CD8-positive, alpha-beta memory T cell (primary cell): ENCODE data around the gene AFAP1L1. TPM values are rescaled to one million over a fixed set of nuclear protein-coding genes. Genes with fewer than 3 reads are reported as not detected.

ENCODE experiments used
- CTCF ChIA-PET: fragments of 350-600 bp; sonication (Branson Sonifier 250); formaldehyde crosslinking; loops from one replicate; lab custom pipeline; 2021; ENCODE audit warnings: antibody characterized with exemption; lab: Charles Lee
- POLR2A ChIA-PET: fragments of 350-600 bp; sonication (Branson Sonifier 250); formaldehyde crosslinking; loops from one replicate; lab custom pipeline; 2021; ENCODE audit warnings: antibody characterized with exemption; lab: Charles Lee
- DNase-seq, 5 donors: peaks; one replicate each; pipeline versions ENCODE4 v3.0.0 to v3.0.0-alpha.2; 2020 to 2022; ENCODE audit warnings: mixed read lengths in 1 of 5
- H3K27ac ChIP-seq: one replicate; pipeline ENCODE4 v1.7.0; 2013; ENCODE audit warnings: low read depth, mild to moderate bottlenecking, low read length, moderate library complexity
- H3K27me3 ChIP-seq: 2 replicates; pipeline ENCODE4 v1.7.0; 2013; ENCODE audit warnings: low read length, mild to moderate bottlenecking; ENCODE audit not compliant: insufficient read depth, poor library complexity, severe bottlenecking
- H3K36me3 ChIP-seq: 2 replicates; pipeline ENCODE4 v1.7.0; 2013; ENCODE audit warnings: mild to moderate bottlenecking, low read length, moderate library complexity; ENCODE audit not compliant: insufficient read depth
- H3K4me1 ChIP-seq: 2 replicates; pipeline ENCODE4 v1.7.0; 2013; ENCODE audit warnings: mild to moderate bottlenecking, low read length, moderate library complexity; ENCODE audit not compliant: insufficient read depth
- H3K4me3 ChIP-seq: 2 replicates; pipeline ENCODE4 v1.7.0; 2013; ENCODE audit warnings: mild to moderate bottlenecking, low read length
- H3K9me3 ChIP-seq: 2 replicates; pipeline ENCODE4 v1.7.0; 2013; ENCODE audit warnings: mild to moderate bottlenecking, low read length
- H3K27ac Mint-ChIP-seq, 8 donors: one replicate each; pipeline ENCODE4 v1.8.0; 2020 to 2021; ENCODE audit warnings: mixed read lengths in 8 of 8, mild to moderate bottlenecking in 6 of 8, inconsistent platforms in 3 of 8, moderate library complexity in 3 of 8
- H3K27me3 Mint-ChIP-seq, 2 donors: one replicate each; pipeline ENCODE4 v1.8.0; 2020 to 2021; ENCODE audit warnings: mixed read lengths in 2 of 2, mild to moderate bottlenecking in 1 of 2, moderate library complexity in 1 of 2
- H3K36me3 Mint-ChIP-seq, 3 donors: one replicate each; pipeline ENCODE4 v1.8.0; 2020 to 2021; ENCODE audit warnings: mixed read lengths in 3 of 3, inconsistent platforms in 1 of 3, mild to moderate bottlenecking in 1 of 3
- H3K4me1 Mint-ChIP-seq, 3 donors: one replicate each; pipeline ENCODE4 v1.8.0; 2020 to 2021; ENCODE audit warnings: mixed read lengths in 3 of 3, inconsistent platforms in 1 of 3, mild to moderate bottlenecking in 1 of 3
- H3K4me3 Mint-ChIP-seq, 7 donors: one replicate each; pipeline ENCODE4 v1.8.0; 2020 to 2021; ENCODE audit warnings: mixed read lengths in 7 of 7, mild to moderate bottlenecking in 6 of 7, moderate library complexity in 4 of 7, inconsistent platforms in 2 of 7
- H3K9me3 Mint-ChIP-seq, 5 donors: one replicate each; pipeline ENCODE4 v1.8.0; 2020 to 2022; ENCODE audit warnings: mixed read lengths in 5 of 5, mild to moderate bottlenecking in 3 of 5, moderate library complexity in 2 of 5, inconsistent platforms in 1 of 5
- polyA plus RNA-seq: library from polyadenylated mRNA; unstranded; fragments of 300-500 nt; fragmentation: Illumina TruSeq; gene quantifications from one replicate; pipeline ENCODE4 v1.2.3, GENCODE V29; 2021
- total RNA-seq, 2 experiments: library from RNA; stranded (reverse); gene quantifications; one replicate each; pipeline ENCODE4 v1.2.3, GENCODE V29; 2021

AFAP1L1 gene
- total and polyA plus RNA-seq, 3 experiments from 2014 or later, result 0.18 TPM; not detected in 2

- no peaks in the 10 kb centered on the region for H3K36me3 ChIP-seq
- Mint-ChIP-seq H3K4me3 (no peak overlapping the region), H3K4me1 (no peaks in the 10 kb centered on the region), H3K27me3 (peaks cover 3 to 10% of the 10 kb centered on the region in 2 donors), H3K9me3 (no peaks in the 10 kb centered on the region), H3K27ac (no peak overlapping the region), H3K36me3 (no peaks in the 10 kb centered on the region)
- no peak overlapping the region for H3K4me3 ChIP-seq
- CTCF ChIA-PET, result interaction anchor here (1.0 to 1.7 kb wide), 3 partner anchors 16 to 37 kb away, joined by 3 to 5 read pairs (median 3); no protein-coding TSS in a partner anchor
- no peak overlapping the region for H3K27ac ChIP-seq
- DNase-seq, result no peak
- POLR2A ChIA-PET, result no interaction called here
- H3K4me1 ChIP-seq, result no peaks in the 10 kb centered on the region
- H3K9me3 ChIP-seq, result no peaks in the 10 kb centered on the region
- H3K27me3 ChIP-seq, result no peaks in the 10 kb centered on the region
These were observed 62.2 kb downstream of the AFAP1L1 start for GRCh38 chr5:149333711-149334443.

GRCh38 chr5:149337736-149338135, 66.1 kb downstream of the AFAP1L1 start:
- POLR2A ChIA-PET, result no interaction called here
- H3K9me3 ChIP-seq, result no peaks in the 10 kb centered on the region
- no peak for DNase-seq
- no peaks in the 10 kb centered on the region for H3K36me3 ChIP-seq
- peaks cover 3 to 14% of the 10 kb centered on the region in 2 donors for H3K27me3 Mint-ChIP-seq
- H3K27ac ChIP-seq, result no peak overlapping the region
- CTCF ChIA-PET, result no interaction called here
- H3K4me1 ChIP-seq, result no peaks in the 10 kb centered on the region
- H3K4me3 Mint-ChIP-seq, result no peak overlapping the region
- no peak overlapping the region for H3K4me3 ChIP-seq
- H3K27me3 ChIP-seq, result no peaks in the 10 kb centered on the region
- H3K9me3 Mint-ChIP-seq, result no peaks in the 10 kb centered on the region
- H3K27ac Mint-ChIP-seq, result no peak overlapping the region
- no peaks in the 10 kb centered on the region for H3K4me1 Mint-ChIP-seq
- H3K36me3 Mint-ChIP-seq, result no peaks in the 10 kb centered on the region

- Mint-ChIP-seq H3K9me3 (no peaks in the 10 kb centered on the region), H3K4me3 (no peak overlapping the region), H3K27ac (no peak overlapping the region), H3K27me3 (peaks cover 3 to 14% of the 10 kb centered on the region in 2 donors), H3K36me3 (no peaks in the 10 kb centered on the region), H3K4me1 (peaks cover 0 to under 1% (median 0%) of the 10 kb centered on the region in 3 donors)
- H3K4me1 ChIP-seq, result no peaks in the 10 kb centered on the region
- ChIA-PET CTCF (interaction anchor here (0.7 kb wide), 1 partner anchor 459 kb away, joined by 3 read pairs; no protein-coding TSS in a partner anchor), POLR2A (no interaction called here)
- no peaks in the 10 kb centered on the region for H3K9me3 ChIP-seq
- no peak for DNase-seq
- no peak overlapping the region for H3K4me3 ChIP-seq
- no peak overlapping the region for H3K27ac ChIP-seq
- no peaks in the 10 kb centered on the region for H3K27me3 ChIP-seq
- H3K36me3 ChIP-seq, result no peaks in the 10 kb centered on the region
These were observed 66.7 kb downstream of the AFAP1L1 start for GRCh38 chr5:149338364-149338763.

GRCh38 chr5:149340920-149341319, 69.3 kb downstream of the AFAP1L1 start:
- Mint-ChIP-seq H3K36me3 (peaks cover 0 to 8% (median 0%) of the 10 kb centered on the region in 3 donors), H3K4me1 (peaks cover 15 to 22% (median 19%) of the 10 kb centered on the region in 3 donors), H3K27ac (no peak overlapping the region), H3K27me3 (peaks cover 0 to 9% of the 10 kb centered on the region in 2 donors), H3K9me3 (no peaks in the 10 kb centered on the region), H3K4me3 (no peak overlapping the region)
- H3K4me3 ChIP-seq, result no peak overlapping the region
- DNase-seq, result no peak
- ChIA-PET POLR2A (no interaction called here), CTCF (interaction anchor here (2.0 kb wide), 1 partner anchor 26 kb away, joined by 7 read pairs; no protein-coding TSS in a partner anchor)
- no peaks in the 10 kb centered on the region for H3K27me3 ChIP-seq
- no peaks in the 10 kb centered on the region for H3K9me3 ChIP-seq
- no peaks in the 10 kb centered on the region for H3K36me3 ChIP-seq
- no peak overlapping the region for H3K27ac ChIP-seq
- peaks cover 12% of the 10 kb centered on the region for H3K4me1 ChIP-seq

GRCh38 chr5:149341876-149342275, 70.2 kb downstream of the AFAP1L1 start:
- Mint-ChIP-seq H3K4me1 (peaks cover 22 to 30% (median 27%) of the 10 kb centered on the region in 3 donors), H3K4me3 (no peak overlapping the region)
- POLR2A ChIA-PET, result no interaction called here

GRCh38 chr5:149344151-149344550, 72.5 kb downstream of the AFAP1L1 start:
- Mint-ChIP-seq H3K4me1 (peaks cover 41 to 53% (median 50%) of the 10 kb centered on the region in 3 donors), H3K27me3 (peaks cover 0 to 4% of the 10 kb centered on the region in 2 donors), H3K36me3 (peaks cover 5 to 28% (median 6%) of the 10 kb centered on the region in 3 donors), H3K4me3 (peak overlapping the region in 5 of 7 donors; percentile 16 to 71 (median 28)), H3K9me3 (no peaks in the 10 kb centered on the region), H3K27ac (peak overlapping the region; percentile 58 to 93 (median 82))
- Histone ChIP-seq H3K9me3 (no peaks in the 10 kb centered on the region), H3K27ac (no peak overlapping the region), H3K27me3 (no peaks in the 10 kb centered on the region), H3K4me1 (peaks cover 41% of the 10 kb centered on the region), H3K36me3 (peaks cover 2% of the 10 kb centered on the region), H3K4me3 (no peak overlapping the region)
- ChIA-PET POLR2A (interaction anchor here (0.7 to 3.7 kb wide), 4 partner anchors 9 to 21 kb away, joined by 3 to 39 read pairs (median 5); partner anchors contain the start of gene PCYOX1L), CTCF (interaction anchor here (0.6 to 2.0 kb wide), 6 partner anchors 14 to 205 kb away, joined by 3 to 9 read pairs (median 4); partner anchors contain the start of genes ABLIM3 and PCYOX1L)
- peak in 2 of 5 donors; percentile 6 to 38 for DNase-seq

More at GRCh38 chr5:149341876-149342275, 70.2 kb downstream of the AFAP1L1 start:
- peaks cover 0 to 14% (median 0%) of the 10 kb centered on the region in 3 donors for H3K36me3 Mint-ChIP-seq
- Histone ChIP-seq H3K4me3 (no peak overlapping the region), H3K9me3 (no peaks in the 10 kb centered on the region), H3K4me1 (peaks cover 18% of the 10 kb centered on the region), H3K36me3 (no peaks in the 10 kb centered on the region), H3K27ac (no peak overlapping the region), H3K27me3 (no peaks in the 10 kb centered on the region)
- H3K27me3 Mint-ChIP-seq, result peaks cover 0 to 9% of the 10 kb centered on the region in 2 donors
- CTCF ChIA-PET, result interaction anchor here (1.6 to 2.0 kb wide), 2 partner anchors 25 kb away, joined by 5 to 7 read pairs; no protein-coding TSS in a partner anchor
- DNase-seq, result no peak
- no peaks in the 10 kb centered on the region for H3K9me3 Mint-ChIP-seq
- H3K27ac Mint-ChIP-seq, result peak overlapping the region in 1 of 8 donors; percentile 27

GRCh38 chr5:149345147-149345891, 73.7 kb downstream of the AFAP1L1 start, which contains the start of gene GRPEL2:
TSS of gene GRPEL2 (plus strand) at chr5:149345499. CDS start at chr5:149345540, 41 bp downstream.
- H3K27me3 Mint-ChIP-seq, result no peaks in the 10 kb centered on the region
- no peaks in the 10 kb centered on the region for H3K9me3 Mint-ChIP-seq
- H3K4me3 Mint-ChIP-seq, result peak within 1 kb of the TSS; percentile 81 to 95 (median 95)
- Histone ChIP-seq H3K4me3 (peak within 1 kb of the TSS; percentile 96), H3K9me3 (no peaks in the 10 kb centered on the region), H3K27ac (peak within 1 kb of the TSS; percentile 78), H3K4me1 (peaks cover 52% of the 10 kb centered on the region), H3K36me3 (peaks cover 14% of the 10 kb centered on the region), H3K27me3 (no peaks in the 10 kb centered on the region)
- peaks cover 13 to 40% (median 13%) of the 10 kb centered on the region in 3 donors for H3K36me3 Mint-ChIP-seq
- H3K27ac Mint-ChIP-seq, result peak within 1 kb of the TSS; percentile 72 to 93 (median 90)
- peaks cover 49 to 62% (median 60%) of the 10 kb centered on the region in 3 donors for H3K4me1 Mint-ChIP-seq
- POLR2A ChIA-PET, result interaction anchor here (0.7 to 3.7 kb wide), 5 partner anchors 8 to 206 kb away, joined by 3 to 39 read pairs (median 5); partner anchors contain the start of genes CSNK1A1 and PCYOX1L
- CTCF ChIA-PET, result interaction anchor here (0.7 to 4.3 kb wide), 11 partner anchors 10 to 614 kb away, joined by 3 to 25 read pairs (median 5); partner anchors contain the start of genes ABLIM3, CSNK1A1 and PCYOX1L
- peak; percentile 73 to 90 (median 81) for DNase-seq
